IPS-18c (cell line): Measurements from ENCODE around the gene P2RY8.
"Not testable (repeated sequence)": the region's sequence is repeated elsewhere in the genome, so short reads cannot be mapped to it uniquely, and the experiment has no call there.

Experiments
- H3K4me3 ChIP-seq: 2 replicates; pipeline ENCODE4 v1.7.0; 2013; ENCODE audit warnings: low read depth, mild to moderate bottlenecking, low read length, moderate library complexity; ENCODE audit not compliant: insufficient read depth
- H3K9me3 ChIP-seq: one replicate; pipeline ENCODE4 v1.6.1; 2013; ENCODE audit warnings: mild to moderate bottlenecking, low read length, moderate library complexity; ENCODE audit not compliant: control insufficient read depth, insufficient read depth

The P2RY8 gene

GRCh38 chrX:1537031-1537715 is at the start of gene P2RY8:
Gene P2RY8 (minus strand): TSS chrX:1537185. CDS start chrX:1466558, 70,627 bp downstream.
- Histone ChIP-seq H3K4me3 (no peak within 1 kb of the TSS), H3K9me3 (no peaks in the 10 kb centered on the region)

DNA sequence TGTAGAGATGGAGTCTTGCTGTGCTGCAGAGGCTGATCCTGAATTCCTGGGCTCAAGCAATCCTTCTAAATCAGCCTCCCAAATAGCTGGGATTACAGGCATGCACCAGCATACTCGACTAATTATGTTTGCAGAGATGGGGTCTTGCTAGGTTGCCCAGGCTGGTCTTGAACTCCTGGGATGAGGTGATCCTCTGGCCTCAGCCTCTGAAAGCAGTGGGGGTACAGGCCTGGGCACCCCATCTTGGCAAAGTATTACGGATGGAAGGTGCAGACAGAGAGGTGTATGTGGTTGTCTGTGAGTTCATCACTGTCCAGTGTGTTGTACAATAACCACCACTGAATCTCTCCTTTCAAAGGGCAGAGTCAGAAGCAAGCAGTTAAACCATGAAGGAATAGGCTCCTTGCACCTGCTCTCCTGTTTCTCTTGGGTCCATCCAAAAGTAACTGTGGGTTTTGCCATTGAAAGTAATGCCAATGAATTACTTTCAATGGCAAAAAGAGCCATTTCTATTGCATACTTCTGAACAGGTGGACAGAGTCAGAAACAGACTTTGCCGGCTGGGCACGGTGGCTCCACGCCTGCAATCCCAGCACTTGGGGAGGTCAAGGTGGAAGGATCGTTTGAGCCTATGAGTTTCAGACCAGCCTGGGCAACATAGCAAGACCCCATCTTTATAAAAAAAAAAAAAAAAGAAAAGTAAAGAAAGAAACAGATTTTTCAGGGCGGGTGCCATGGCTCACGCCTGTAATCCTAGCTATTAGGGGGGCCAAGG is 47.4 kb upstream of the P2RY8 start:
- Histone ChIP-seq H3K4me3 (no peak overlapping the region), H3K9me3 (peaks cover 2% of the 10 kb centered on the region)

DNA sequence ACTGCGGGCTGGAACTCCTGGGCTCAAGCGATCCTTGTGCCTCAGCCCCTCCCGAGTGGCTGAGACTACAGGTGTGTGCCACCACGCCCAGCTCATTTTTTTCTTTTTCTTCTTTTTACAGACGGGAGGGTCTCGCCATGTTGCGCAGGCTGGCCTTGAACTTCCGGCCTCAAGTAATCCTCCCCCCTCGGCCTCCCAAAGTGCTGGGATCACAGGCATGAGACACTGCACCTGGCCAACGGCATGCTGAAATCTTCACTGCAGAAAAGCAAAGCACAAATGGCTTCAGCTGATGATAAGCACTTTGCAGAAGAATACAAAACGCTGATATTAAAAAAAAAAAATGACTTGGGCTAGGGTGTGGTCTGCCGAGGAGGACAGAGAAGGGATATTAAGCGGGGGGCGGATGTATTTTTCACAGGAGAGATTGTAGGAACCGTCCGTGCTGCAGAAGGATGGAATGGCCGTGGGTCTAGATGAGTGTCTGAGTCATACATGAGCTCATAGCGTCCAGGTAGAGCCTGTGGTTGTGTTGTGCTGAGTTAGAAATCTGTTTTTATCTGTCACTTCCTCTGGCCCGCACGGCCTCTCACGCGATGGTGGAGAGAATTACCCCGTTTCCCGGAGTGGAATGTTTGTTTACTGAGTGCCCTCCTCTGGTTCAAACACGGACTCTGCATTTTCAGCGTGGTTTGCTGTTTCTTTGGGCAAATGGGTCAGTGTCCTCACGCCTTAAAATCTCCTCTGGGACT is 45.9 kb upstream of the P2RY8 start:
- Histone ChIP-seq H3K4me3 (no peak overlapping the region), H3K9me3 (peaks cover 4% of the 10 kb centered on the region)

DNA sequence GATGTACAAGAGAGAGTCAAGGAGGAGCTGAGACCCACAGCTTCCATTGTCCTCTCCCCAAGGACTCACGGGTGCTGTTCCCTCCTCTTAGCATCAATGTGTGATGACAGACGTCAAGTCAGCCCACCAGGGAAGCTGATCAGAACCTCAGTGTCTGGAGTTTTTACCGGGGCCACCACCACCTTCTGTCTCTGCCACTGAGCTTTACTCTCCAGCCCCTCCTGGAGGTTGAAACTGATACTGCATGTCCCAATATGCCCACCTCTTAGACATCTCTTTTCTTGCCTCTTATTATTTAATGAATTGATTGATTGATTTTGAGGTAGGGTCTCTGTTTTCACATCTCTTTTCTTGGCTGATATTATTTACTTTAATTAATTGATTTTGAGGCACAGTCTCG is 44.1 kb upstream of the P2RY8 start:
- H3K4me3 ChIP-seq = no peak overlapping the region
- peaks cover 4% of the 10 kb centered on the region for H3K9me3 ChIP-seq

- H3K4me3 ChIP-seq = no peak overlapping the region
These were observed 41.7 kb upstream of the P2RY8 start for GRCh38 chrX:1578511-1579173.

DNA sequence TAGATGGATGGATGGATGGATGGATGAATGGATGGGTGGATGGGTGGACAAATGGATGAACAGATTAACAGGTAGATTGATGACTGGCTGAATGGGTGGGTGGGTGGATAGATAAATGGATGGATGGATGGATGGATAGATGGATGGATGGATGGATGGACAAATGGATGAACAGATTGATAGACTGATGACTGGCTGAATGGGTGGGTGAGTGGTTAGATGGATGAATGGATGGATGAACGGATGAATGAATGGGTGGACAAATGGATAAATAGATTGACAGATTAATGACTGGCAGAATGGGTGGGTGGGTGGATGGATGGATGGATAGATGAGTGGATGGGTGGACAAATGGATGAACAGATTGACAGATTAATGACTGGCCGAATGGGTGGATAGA is 40.9 kb upstream of the P2RY8 start:
- H3K4me3 ChIP-seq = no peak overlapping the region

More at GRCh38 chrX:1578511-1579173, 41.7 kb upstream of the P2RY8 start:
- peaks cover 6% of the 10 kb centered on the region for H3K9me3 ChIP-seq

DNA sequence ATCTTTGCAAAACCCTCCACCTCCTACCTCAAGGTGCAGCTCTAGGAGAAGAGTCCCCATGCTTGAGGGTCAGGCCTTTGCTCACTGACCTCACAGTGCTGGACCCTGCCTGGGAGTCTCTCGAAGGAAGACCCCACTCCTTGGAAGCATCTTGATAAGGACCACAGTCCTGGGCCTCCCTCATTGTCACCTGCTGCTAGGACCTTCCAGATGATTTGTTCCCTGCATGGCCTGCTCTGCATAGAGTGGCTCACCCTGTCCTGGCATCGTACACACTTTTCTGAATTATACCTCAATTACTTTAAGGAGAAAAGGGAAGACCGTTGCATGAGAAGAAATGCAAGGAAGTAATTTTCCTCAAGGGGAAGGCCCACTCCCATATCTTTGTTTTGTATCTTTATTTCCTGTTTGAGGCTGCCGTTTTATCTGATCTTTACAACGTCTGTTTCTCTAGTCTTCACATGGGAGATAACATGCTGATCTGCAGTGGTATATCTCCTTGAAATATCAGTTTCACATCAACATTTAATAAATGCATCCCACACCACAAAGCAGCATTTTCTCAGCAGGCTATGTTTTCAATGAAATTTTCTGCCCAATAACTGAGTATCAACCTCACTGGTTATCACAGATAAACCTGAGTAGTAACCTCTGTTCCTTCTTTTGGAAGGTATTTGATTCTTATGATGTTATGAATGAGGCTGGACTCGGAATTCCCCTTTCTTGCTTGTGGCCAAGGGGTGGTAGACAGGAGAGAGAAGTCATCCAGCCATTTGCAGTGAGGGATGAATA is 39.4 kb upstream of the P2RY8 start:
- Histone ChIP-seq H3K9me3 (peaks cover 6% of the 10 kb centered on the region), H3K4me3 (no peak overlapping the region)

More for the DNA sequence above, 40.9 kb upstream of the P2RY8 start:
- H3K9me3 ChIP-seq = peaks cover 6% of the 10 kb centered on the region

GRCh38 chrX:1574181-1574580 is 37.2 kb upstream of the P2RY8 start:
- not testable (repeated sequence) for H3K4me3 ChIP-seq, H3K9me3 ChIP-seq

DNA sequence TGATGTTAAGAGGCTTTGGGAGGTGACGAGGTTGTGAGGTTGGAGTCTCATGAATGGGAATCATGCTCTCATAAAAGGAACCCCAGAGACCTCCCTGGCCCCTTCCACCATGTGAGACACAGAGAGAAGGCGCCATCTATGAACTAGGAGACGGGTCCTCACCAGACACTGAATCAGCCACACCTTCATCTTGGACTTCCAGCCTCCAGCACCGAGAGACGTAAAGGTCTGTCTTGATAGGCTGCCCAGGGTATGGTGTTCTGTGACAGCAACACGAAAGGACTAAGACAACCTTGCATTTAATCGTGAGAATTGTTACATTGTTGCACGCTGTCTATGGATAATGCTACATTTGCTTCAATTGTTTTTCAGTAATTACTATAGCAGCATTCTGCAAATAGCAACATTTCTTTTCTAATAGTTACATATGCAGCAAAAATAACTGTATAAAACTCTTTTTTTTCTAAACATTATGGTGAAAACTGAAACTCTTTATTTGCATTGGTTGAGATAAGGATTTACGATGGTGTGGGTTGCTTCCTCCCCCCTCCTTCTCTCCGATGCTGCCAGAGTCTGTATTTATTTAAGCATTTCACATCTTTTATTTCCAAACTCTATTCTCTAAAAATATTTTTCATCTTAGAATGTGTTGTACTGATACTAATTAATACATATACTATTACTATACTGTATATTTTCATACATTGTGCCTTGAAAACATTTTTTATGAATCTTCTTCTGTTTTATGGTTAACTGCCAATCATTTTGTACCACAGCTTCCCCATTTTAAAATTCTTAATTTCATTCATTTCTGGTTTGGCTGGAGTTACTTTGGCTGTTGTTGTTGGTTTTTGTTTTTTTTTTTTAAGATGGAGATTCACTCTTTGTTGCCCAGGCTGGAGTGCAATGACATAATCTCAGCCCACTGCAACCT is 28.0 kb upstream of the P2RY8 start:
- no peak overlapping the region for H3K4me3 ChIP-seq
- no peaks in the 10 kb centered on the region for H3K9me3 ChIP-seq

DNA sequence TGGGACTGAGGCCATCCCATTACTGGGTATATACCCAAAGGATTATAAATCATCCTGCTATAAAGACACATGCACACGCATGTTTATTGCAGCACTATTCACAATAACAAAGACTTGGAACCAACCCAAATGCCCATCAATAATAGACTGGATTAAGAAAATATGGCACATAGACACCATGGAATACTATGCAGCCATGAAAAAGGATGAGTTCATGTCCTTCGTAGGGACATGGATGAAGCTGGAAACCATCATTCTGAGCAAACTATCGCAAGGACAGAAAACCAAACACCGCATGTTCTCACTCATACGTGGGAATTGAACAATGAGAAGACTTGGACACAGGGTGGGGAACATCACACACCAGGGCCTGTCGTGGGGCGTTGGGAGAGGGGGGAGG is 27.1 kb upstream of the P2RY8 start:
- not testable (repeated sequence) for H3K9me3 ChIP-seq, H3K4me3 ChIP-seq

- H3K4me3 ChIP-seq = no peak overlapping the region
- H3K9me3 ChIP-seq = peaks cover 2% of the 10 kb centered on the region
These were observed 24.2 kb upstream of the P2RY8 start for GRCh38 chrX:1561164-1561563.

DNA sequence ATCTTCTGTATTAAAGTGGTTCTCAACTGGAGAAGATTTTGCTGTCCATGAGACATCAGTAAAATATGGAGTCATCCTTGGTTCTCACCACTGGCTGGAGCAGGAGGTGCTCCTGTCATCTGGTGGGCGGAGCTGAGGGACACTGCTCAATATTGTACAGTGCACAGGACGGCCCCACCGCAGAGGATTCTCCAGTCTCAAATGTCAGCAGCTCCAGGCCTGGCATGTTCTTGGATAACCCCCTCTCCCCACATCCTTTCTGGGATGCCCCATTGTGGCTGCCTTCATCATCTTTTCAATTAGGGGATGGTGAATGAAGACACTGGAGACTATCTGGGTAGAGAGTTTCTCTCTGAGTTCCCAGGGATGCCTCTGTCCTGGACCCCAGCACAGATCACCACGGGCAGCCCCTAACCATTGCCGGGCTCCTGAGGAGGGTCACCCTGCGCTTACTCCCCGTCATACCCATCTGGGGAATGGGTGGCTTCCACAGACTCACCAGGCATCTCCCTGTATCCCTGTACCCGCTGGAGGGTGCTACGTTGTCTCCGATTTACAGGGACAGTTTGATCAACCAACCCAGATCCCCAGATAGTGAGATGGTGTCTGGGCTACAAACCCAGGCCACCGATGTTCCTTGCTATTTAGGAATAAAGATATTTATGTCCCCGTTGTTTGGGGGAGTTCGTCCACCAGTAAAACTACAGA is 21.9 kb upstream of the P2RY8 start:
- Histone ChIP-seq H3K9me3 (peaks cover 2% of the 10 kb centered on the region), H3K4me3 (no peak overlapping the region)

DNA sequence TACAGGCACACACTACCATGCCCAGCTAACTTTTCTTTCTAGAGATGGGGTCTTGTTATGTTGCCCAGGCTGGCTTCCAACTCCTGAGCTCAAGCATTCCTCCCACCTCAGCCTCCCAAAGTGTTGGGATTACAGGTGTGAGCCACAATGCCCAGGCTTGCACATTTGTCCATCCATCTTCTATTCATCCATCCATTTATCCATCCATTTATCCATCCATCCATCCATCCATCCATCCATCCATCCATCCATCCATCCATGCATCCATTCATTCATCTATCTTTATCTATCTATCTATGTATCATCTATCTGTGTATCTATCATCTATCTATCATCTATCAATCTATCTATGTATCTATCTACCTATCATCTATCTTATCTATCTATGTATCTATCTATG is 20.5 kb upstream of the P2RY8 start:
- not testable (repeated sequence) for H3K9me3 ChIP-seq, H3K4me3 ChIP-seq

GRCh38 chrX:1555370-1555769 is 18.4 kb upstream of the P2RY8 start:
- H3K9me3 ChIP-seq = peaks cover 5% of the 10 kb centered on the region

DNA sequence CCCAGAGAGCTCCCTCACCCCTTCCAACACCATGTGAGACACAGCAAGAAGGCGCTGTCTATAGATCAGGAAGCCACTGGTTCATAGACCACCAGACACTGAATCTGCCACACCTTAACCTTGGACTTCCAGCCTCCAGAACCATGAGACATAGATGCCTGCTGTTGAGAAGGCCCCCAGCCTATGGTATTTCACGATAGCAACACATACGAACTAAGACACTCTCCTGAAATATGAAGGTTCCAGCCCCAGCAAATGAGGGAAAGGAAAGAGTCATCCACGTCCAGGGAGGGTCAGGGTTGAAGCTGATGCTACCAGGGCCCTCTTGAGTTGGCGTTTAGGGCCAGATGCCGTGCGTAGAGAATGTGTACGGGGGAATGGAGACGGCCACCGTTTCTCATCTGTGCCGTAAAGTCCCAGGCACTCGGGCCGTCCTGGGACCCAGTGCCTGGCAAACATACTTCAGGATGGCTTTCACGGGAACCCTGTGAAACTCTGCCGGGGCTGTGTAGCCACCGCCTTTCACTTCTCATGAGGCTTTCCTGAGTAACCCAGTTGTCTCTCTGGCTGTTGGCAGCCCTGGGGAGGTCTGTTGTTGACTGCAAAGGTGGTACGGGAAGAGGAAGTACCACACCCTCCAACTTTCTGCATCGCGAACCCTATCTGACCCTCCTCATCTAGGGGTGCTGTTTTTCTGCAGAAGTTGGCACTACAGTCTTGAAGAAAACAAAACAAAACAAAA is 17.7 kb upstream of the P2RY8 start:
- H3K4me3 ChIP-seq = no peak overlapping the region
- peaks cover 5% of the 10 kb centered on the region for H3K9me3 ChIP-seq

More at GRCh38 chrX:1555370-1555769, 18.4 kb upstream of the P2RY8 start:
- H3K4me3 ChIP-seq = no peak overlapping the region
